Effector memory CD8-positive, alpha-beta T cell (primary cell): ENCODE results near the gene DUSP3.
"Not testable (repeated sequence)": the region's sequence is repeated elsewhere in the genome, so short reads cannot be mapped to it uniquely, and the experiment has no call there.

Experiments
- ATAC-seq: fragments of 150-1000 bp; cut with Tn5 transposase; replicated peaks from 2 replicates; pipeline ENCODE4 v1.10.0; 2021; ENCODE audit warnings: mild to moderate bottlenecking, moderate library complexity
- DNase-seq, 3 experiments: peaks; one replicate each; pipeline ENCODE4 v3.0.0; 2021
- H3K27ac Mint-ChIP-seq, 2 donors: one replicate each; pipeline ENCODE4 v1.8.0; 2022; ENCODE audit warnings: mild to moderate bottlenecking in 2 of 2, mixed read lengths in 2 of 2, moderate library complexity in 2 of 2
- H3K27me3 Mint-ChIP-seq, 2 donors: one replicate each; pipeline ENCODE4 v1.8.0; 2022; ENCODE audit warnings: mixed read lengths in 2 of 2
- H3K36me3 Mint-ChIP-seq: one replicate; pipeline ENCODE4 v1.8.0; 2022; ENCODE audit warnings: mild to moderate bottlenecking, moderate library complexity, mixed read lengths; ENCODE audit not compliant: insufficient read depth
- H3K4me1 Mint-ChIP-seq, 2 donors: one replicate each; pipeline ENCODE4 v1.8.0; 2022; ENCODE audit warnings: low read depth in 2 of 2, mixed read lengths in 2 of 2
- H3K4me3 Mint-ChIP-seq, 2 donors: one replicate each; pipeline ENCODE4 v1.8.0; 2022; ENCODE audit warnings: mild to moderate bottlenecking in 2 of 2, mixed read lengths in 2 of 2, moderate library complexity in 2 of 2
- H3K9me3 Mint-ChIP-seq, 2 donors: one replicate each; pipeline ENCODE4 v1.8.0; 2022; ENCODE audit warnings: mixed read lengths in 2 of 2

DUSP3 gene

GRCh38 chr17:43813386-43813785, 34.6 kb upstream of the DUSP3 start:
- no peak overlapping the region for H3K27ac Mint-ChIP-seq
- ATAC-seq (no peak), DNase-seq (no peak)
- no peaks in the 10 kb centered on the region for H3K9me3 Mint-ChIP-seq
- H3K4me1 Mint-ChIP-seq = no peaks in the 10 kb centered on the region
- no peak overlapping the region for H3K4me3 Mint-ChIP-seq
- peaks cover 28 to 38% of the 10 kb centered on the region in 2 donors for H3K27me3 Mint-ChIP-seq
- no peaks in the 10 kb centered on the region for H3K36me3 Mint-ChIP-seq

- Mint-ChIP-seq H3K9me3 (no peaks in the 10 kb centered on the region), H3K4me1 (no peaks in the 10 kb centered on the region), H3K27me3 (peaks cover 31 to 38% of the 10 kb centered on the region in 2 donors), H3K4me3 (no peak overlapping the region), H3K36me3 (no peaks in the 10 kb centered on the region), H3K27ac (no peak overlapping the region)
- ATAC-seq (no peak), DNase-seq (no peak)
Observed at GRCh38 chr17:43812396-43813265, 33.9 kb upstream of the DUSP3 start.

GRCh38 chr17:43810823-43811222, 32.0 kb upstream of the DUSP3 start:
- no peak for DNase-seq
- ATAC-seq = no peak
- Mint-ChIP-seq H3K27me3 (peaks cover 31 to 45% of the 10 kb centered on the region in 2 donors), H3K9me3 (no peaks in the 10 kb centered on the region), H3K4me1 (no peaks in the 10 kb centered on the region), H3K36me3 (no peaks in the 10 kb centered on the region), H3K27ac (no peak overlapping the region), H3K4me3 (no peak overlapping the region)

- H3K4me1 Mint-ChIP-seq = no peaks in the 10 kb centered on the region
- H3K27ac Mint-ChIP-seq = no peak overlapping the region
- no peaks in the 10 kb centered on the region for H3K9me3 Mint-ChIP-seq
- no peak overlapping the region for H3K4me3 Mint-ChIP-seq
- no peak for DNase-seq
- H3K36me3 Mint-ChIP-seq = no peaks in the 10 kb centered on the region
- peaks cover 33 to 49% of the 10 kb centered on the region in 2 donors for H3K27me3 Mint-ChIP-seq
- ATAC-seq = no peak
Observed at GRCh38 chr17:43810226-43810715, 31.5 kb upstream of the DUSP3 start.

GRCh38 chr17:43809121-43809520, 30.3 kb upstream of the DUSP3 start:
- no peak for DNase-seq
- Mint-ChIP-seq H3K9me3 (no peaks in the 10 kb centered on the region), H3K27ac (no peak overlapping the region), H3K27me3 (peaks cover 40 to 61% of the 10 kb centered on the region in 2 donors), H3K4me3 (no peak overlapping the region), H3K4me1 (no peaks in the 10 kb centered on the region), H3K36me3 (no peaks in the 10 kb centered on the region)
- ATAC-seq = no peak

GRCh38 chr17:43808076-43808475, 29.3 kb upstream of the DUSP3 start:
- no peaks in the 10 kb centered on the region for H3K4me1 Mint-ChIP-seq
- peaks cover 46 to 64% of the 10 kb centered on the region in 2 donors for H3K27me3 Mint-ChIP-seq
- no peaks in the 10 kb centered on the region for H3K36me3 Mint-ChIP-seq
- H3K9me3 Mint-ChIP-seq = no peaks in the 10 kb centered on the region
- no peak overlapping the region for H3K4me3 Mint-ChIP-seq
- H3K27ac Mint-ChIP-seq = no peak overlapping the region
- ATAC-seq (no peak), DNase-seq (no peak)

GRCh38 chr17:43805117-43805516, 26.3 kb upstream of the DUSP3 start:
- no peaks in the 10 kb centered on the region for H3K36me3 Mint-ChIP-seq
- H3K4me3 Mint-ChIP-seq = no peak overlapping the region
- ATAC-seq (no peak), DNase-seq (no peak)
- no peak overlapping the region for H3K27ac Mint-ChIP-seq
- H3K9me3 Mint-ChIP-seq = no peaks in the 10 kb centered on the region
- H3K27me3 Mint-ChIP-seq = peaks cover 38 to 63% of the 10 kb centered on the region in 2 donors
- no peaks in the 10 kb centered on the region for H3K4me1 Mint-ChIP-seq

- DNase-seq (no peak), ATAC-seq (no peak)
- H3K36me3 Mint-ChIP-seq = no peaks in the 10 kb centered on the region
- no peak overlapping the region for H3K4me3 Mint-ChIP-seq
- no peaks in the 10 kb centered on the region for H3K9me3 Mint-ChIP-seq
- H3K27me3 Mint-ChIP-seq = peaks cover 38 to 62% of the 10 kb centered on the region in 2 donors
- no peak overlapping the region for H3K27ac Mint-ChIP-seq
- no peaks in the 10 kb centered on the region for H3K4me1 Mint-ChIP-seq
Observed at GRCh38 chr17:43803758-43804157, 25.0 kb upstream of the DUSP3 start.

GRCh38 chr17:43801844-43802243, 23.1 kb upstream of the DUSP3 start:
- H3K9me3 Mint-ChIP-seq = no peaks in the 10 kb centered on the region
- ATAC-seq (no peak), DNase-seq (no peak)
- H3K27me3 Mint-ChIP-seq = peaks cover 40 to 66% of the 10 kb centered on the region in 2 donors
- H3K4me3 Mint-ChIP-seq = no peak overlapping the region
- H3K36me3 Mint-ChIP-seq = no peaks in the 10 kb centered on the region
- no peak overlapping the region for H3K27ac Mint-ChIP-seq
- H3K4me1 Mint-ChIP-seq = no peaks in the 10 kb centered on the region

GRCh38 chr17:43800736-43801135, 22.0 kb upstream of the DUSP3 start:
- DNase-seq (no peak), ATAC-seq (no peak)
- no peaks in the 10 kb centered on the region for H3K9me3 Mint-ChIP-seq
- H3K27ac Mint-ChIP-seq = no peak overlapping the region
- peaks cover 51 to 74% of the 10 kb centered on the region in 2 donors for H3K27me3 Mint-ChIP-seq
- no peak overlapping the region for H3K4me3 Mint-ChIP-seq
- H3K36me3 Mint-ChIP-seq = no peaks in the 10 kb centered on the region
- H3K4me1 Mint-ChIP-seq = no peaks in the 10 kb centered on the region

- H3K9me3 Mint-ChIP-seq = no peaks in the 10 kb centered on the region
- H3K4me3 Mint-ChIP-seq = no peak overlapping the region
- H3K4me1 Mint-ChIP-seq = no peaks in the 10 kb centered on the region
- H3K36me3 Mint-ChIP-seq = no peaks in the 10 kb centered on the region
- H3K27ac Mint-ChIP-seq = no peak overlapping the region
- no peak for ATAC-seq
- no peak for DNase-seq
- peaks cover 57 to 74% of the 10 kb centered on the region in 2 donors for H3K27me3 Mint-ChIP-seq
Observed at GRCh38 chr17:43799047-43799446, 20.3 kb upstream of the DUSP3 start.

- not testable (repeated sequence) for H3K4me3 Mint-ChIP-seq, H3K36me3 Mint-ChIP-seq, H3K4me1 Mint-ChIP-seq, DNase-seq, ATAC-seq, H3K9me3 Mint-ChIP-seq, H3K27ac Mint-ChIP-seq
- peaks cover 57 to 68% of the 10 kb centered on the region in 2 donors for H3K27me3 Mint-ChIP-seq
Observed at GRCh38 chr17:43798024-43798423, 19.2 kb upstream of the DUSP3 start.

- H3K36me3 Mint-ChIP-seq, H3K4me3 Mint-ChIP-seq: not testable (repeated sequence)
- peaks cover 40 to 57% of the 10 kb centered on the region in 2 donors for H3K27me3 Mint-ChIP-seq
Observed at GRCh38 chr17:43792668-43793067, 13.9 kb upstream of the DUSP3 start.

GRCh38 chr17:43791589-43791988, 12.8 kb upstream of the DUSP3 start:
- H3K4me3 Mint-ChIP-seq = no peak overlapping the region
- no peak for DNase-seq
- H3K36me3 Mint-ChIP-seq = no peaks in the 10 kb centered on the region
- no peak overlapping the region for H3K27ac Mint-ChIP-seq
- peaks cover 3 to 8% of the 10 kb centered on the region in 2 donors for H3K4me1 Mint-ChIP-seq
- peaks cover 30 to 47% of the 10 kb centered on the region in 2 donors for H3K27me3 Mint-ChIP-seq
- no peaks in the 10 kb centered on the region for H3K9me3 Mint-ChIP-seq
- no peak for ATAC-seq

More at GRCh38 chr17:43792668-43793067, 13.9 kb upstream of the DUSP3 start:
- not testable (repeated sequence) for DNase-seq, H3K9me3 Mint-ChIP-seq, H3K27ac Mint-ChIP-seq, H3K4me1 Mint-ChIP-seq, ATAC-seq
